MM.1S (cell line): ENCODE results near the gene RBKS.
"Not testable (repeated sequence)": the region's sequence is repeated elsewhere in the genome, so short reads cannot be mapped to it uniquely, and the experiment has no call there.

ENCODE experiments used
- DNase-seq: peaks from one replicate; pipeline ENCODE4 v3.0.0-alpha.2; 2015
- H2AFZ ChIP-seq: fragments of 300-600 bp; sonication (generic); 2 replicates; pipeline ENCODE4 v1.6.0; 2016; ENCODE audit warnings: antibody characterized with exemption, low read length
- H3F3A ChIP-seq: fragments of 300-600 bp; sonication (generic); 2 replicates; pipeline ENCODE4 v1.6.1; 2016; ENCODE audit warnings: mild to moderate bottlenecking, antibody characterized with exemption, low read length, moderate library complexity, mixed read lengths; ENCODE audit not compliant: insufficient read depth
- H3K27ac ChIP-seq: fragments of 300-600 bp; sonication (generic); 2 replicates; pipeline ENCODE4 v1.5.1; 2016; ENCODE audit warnings: mild to moderate bottlenecking, low read length
- H3K27me3 ChIP-seq: fragments of 300-600 bp; sonication (generic); replicated peaks from 2 replicates; pipeline ENCODE4 v1.6.0; 2016; ENCODE audit warnings: low read length; ENCODE audit not compliant: insufficient read depth
- H3K36me3 ChIP-seq: fragments of 300-600 bp; sonication (generic); replicated peaks from 2 replicates; pipeline ENCODE4 v1.6.1; 2016; ENCODE audit warnings: mild to moderate bottlenecking, low read length, mixed read lengths; ENCODE audit not compliant: insufficient read depth
- H3K4me1 ChIP-seq: fragments of 300-600 bp; sonication (generic); 2 replicates; pipeline ENCODE4 v1.6.1; 2016; ENCODE audit warnings: low read length, mixed read lengths
- H3K4me2 ChIP-seq: fragments of 300-600 bp; sonication (generic); 2 replicates; pipeline ENCODE4 v1.6.0; 2016; ENCODE audit warnings: low read depth, low read length
- H3K4me3 ChIP-seq: fragments of 300-600 bp; sonication (generic); 2 replicates; pipeline ENCODE4 v1.5.1; 2016; ENCODE audit warnings: low read length, mixed read lengths
- H3K79me2 ChIP-seq: fragments of 300-600 bp; sonication (generic); 2 replicates; pipeline ENCODE4 v1.6.1; 2016; ENCODE audit warnings: mixed run types, low read length, mixed read lengths
- H3K9ac ChIP-seq: fragments of 300-600 bp; sonication (generic); 2 replicates; pipeline ENCODE4 v1.6.1; 2016; ENCODE audit warnings: low read length, mixed read lengths
- H3K9me2 ChIP-seq: fragments of 300-600 bp; sonication (generic); replicated peaks from 2 replicates; pipeline ENCODE4 v1.6.1; 2016; ENCODE audit warnings: mild to moderate bottlenecking, low read length, mixed read lengths; ENCODE audit not compliant: insufficient read depth
- H3K9me3 ChIP-seq: fragments of 300-600 bp; sonication (generic); replicated peaks from 2 replicates; pipeline ENCODE4 v1.6.1; 2016; ENCODE audit warnings: mild to moderate bottlenecking, low read length, mixed read lengths; ENCODE audit not compliant: insufficient read depth
- H4K20me1 ChIP-seq: fragments of 300-600 bp; sonication (generic); 2 replicates; pipeline ENCODE4 v1.6.1; 2016; ENCODE audit warnings: mild to moderate bottlenecking, low read length, moderate library complexity, mixed read lengths; ENCODE audit not compliant: insufficient read depth
- EZH2 ChIP-seq: fragments of 300-600 bp; sonication (generic); optimal IDR thresholded peaks from 2 replicates; pipeline ENCODE3; 2017; ENCODE audit warnings: low read depth, mild to moderate bottlenecking, antibody characterized with exemption, low read length, mixed read lengths
- EZH2phosphoT487 ChIP-seq: fragments of 300-600 bp; sonication (generic); IDR thresholded peaks from 2 replicates; pipeline ENCODE4 v1.6.1; 2018; ENCODE audit warnings: antibody characterized with exemption, low read length
- TF ChIP-seq, protein P1 (sequence below): fragments of 300-600 bp; sonication (generic); IDR thresholded peaks from 2 replicates; pipeline ENCODE4 v1.5.1; 2016; ENCODE audit warnings: antibody characterized with exemption, low read length, mixed read lengths

The RBKS gene

DNA sequence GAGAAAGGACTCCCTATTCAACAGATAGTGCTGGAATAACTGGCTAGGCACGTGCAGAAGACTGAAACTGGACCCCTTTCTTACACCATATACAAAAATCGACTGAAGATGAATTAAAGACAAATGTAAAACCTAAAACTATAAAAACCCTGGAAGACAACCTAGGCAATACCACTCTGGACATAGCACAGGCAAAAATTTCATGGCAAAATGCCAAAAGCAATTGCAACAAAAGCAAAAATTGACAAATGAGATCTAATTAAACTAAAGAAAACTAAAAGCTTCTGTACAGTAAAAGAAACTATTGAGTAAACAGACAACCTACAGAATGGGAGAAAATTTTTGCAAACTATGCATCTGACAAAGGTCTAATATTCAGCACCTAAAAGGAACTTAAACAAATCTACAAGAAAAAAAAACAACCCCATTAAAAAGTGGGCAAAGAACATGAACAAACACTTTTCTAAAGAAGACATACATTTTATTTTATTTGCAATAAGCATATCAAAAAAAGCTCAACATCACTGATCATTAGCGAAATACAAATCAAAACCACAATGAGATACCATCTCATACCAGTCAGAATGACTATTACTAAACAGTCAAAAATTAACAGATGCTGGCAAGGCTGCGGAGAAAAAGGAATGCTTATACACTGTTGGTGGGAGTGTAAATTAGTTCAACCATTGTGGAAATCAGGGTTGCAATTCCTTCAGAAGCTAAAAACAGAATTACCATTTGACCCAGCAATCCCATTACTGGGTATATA lies 8.2 kb downstream of the RBKS start:
- not testable (repeated sequence) for H3K4me1 ChIP-seq, H3K9me3 ChIP-seq, H3K9me2 ChIP-seq, H3K4me3 ChIP-seq, H3K27me3 ChIP-seq, H2AFZ ChIP-seq, DNase-seq, H3K4me2 ChIP-seq, H3F3A ChIP-seq, H3K79me2 ChIP-seq, H3K27ac ChIP-seq, H4K20me1 ChIP-seq, H3K36me3 ChIP-seq, H3K9ac ChIP-seq

DNA sequence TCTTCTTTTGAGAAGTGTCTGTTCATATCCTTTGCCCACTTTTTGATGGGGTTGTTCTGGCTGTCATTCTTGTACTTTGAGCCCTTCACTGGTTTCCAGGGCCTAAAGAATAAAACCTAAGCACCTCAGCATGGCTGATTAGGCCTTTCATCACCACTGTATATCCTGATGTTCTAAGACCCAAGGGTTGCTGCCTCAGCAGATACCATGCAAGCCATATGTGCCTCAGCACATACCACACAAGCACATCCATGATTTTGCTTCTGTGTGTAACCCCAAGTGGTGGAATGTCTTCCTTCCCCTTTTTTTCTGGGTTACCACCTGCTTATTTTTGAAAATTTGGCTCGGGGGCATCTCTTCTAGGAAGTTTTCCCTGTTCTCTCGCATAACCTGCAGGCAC lies 11.4 kb downstream of the RBKS start:
- no peaks in the 10 kb centered on the region for H3K9me2 ChIP-seq
- H3K9me3 ChIP-seq: no peaks in the 10 kb centered on the region
- TF ChIP-seq, protein P1, sequence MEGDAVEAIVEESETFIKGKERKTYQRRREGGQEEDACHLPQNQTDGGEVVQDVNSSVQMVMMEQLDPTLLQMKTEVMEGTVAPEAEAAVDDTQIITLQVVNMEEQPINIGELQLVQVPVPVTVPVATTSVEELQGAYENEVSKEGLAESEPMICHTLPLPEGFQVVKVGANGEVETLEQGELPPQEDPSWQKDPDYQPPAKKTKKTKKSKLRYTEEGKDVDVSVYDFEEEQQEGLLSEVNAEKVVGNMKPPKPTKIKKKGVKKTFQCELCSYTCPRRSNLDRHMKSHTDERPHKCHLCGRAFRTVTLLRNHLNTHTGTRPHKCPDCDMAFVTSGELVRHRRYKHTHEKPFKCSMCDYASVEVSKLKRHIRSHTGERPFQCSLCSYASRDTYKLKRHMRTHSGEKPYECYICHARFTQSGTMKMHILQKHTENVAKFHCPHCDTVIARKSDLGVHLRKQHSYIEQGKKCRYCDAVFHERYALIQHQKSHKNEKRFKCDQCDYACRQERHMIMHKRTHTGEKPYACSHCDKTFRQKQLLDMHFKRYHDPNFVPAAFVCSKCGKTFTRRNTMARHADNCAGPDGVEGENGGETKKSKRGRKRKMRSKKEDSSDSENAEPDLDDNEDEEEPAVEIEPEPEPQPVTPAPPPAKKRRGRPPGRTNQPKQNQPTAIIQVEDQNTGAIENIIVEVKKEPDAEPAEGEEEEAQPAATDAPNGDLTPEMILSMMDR: no peak
- TF ChIP-seq EZH2phosphoT487: no peak
- TF ChIP-seq EZH2: no peak
- no peaks in the 10 kb centered on the region for H3K4me1 ChIP-seq
- no peaks in the 10 kb centered on the region for H3K27me3 ChIP-seq
- no peaks in the 10 kb centered on the region for H4K20me1 ChIP-seq
- no peaks in the 10 kb centered on the region for H3K79me2 ChIP-seq
- H2AFZ ChIP-seq: no peak overlapping the region
- no peak overlapping the region for H3K9ac ChIP-seq
- H3F3A ChIP-seq: no peaks in the 10 kb centered on the region
- no peak overlapping the region for H3K27ac ChIP-seq
- H3K4me2 ChIP-seq: no peak overlapping the region
- no peak for DNase-seq
- H3K36me3 ChIP-seq: no peaks in the 10 kb centered on the region
- no peak overlapping the region for H3K4me3 ChIP-seq

DNA sequence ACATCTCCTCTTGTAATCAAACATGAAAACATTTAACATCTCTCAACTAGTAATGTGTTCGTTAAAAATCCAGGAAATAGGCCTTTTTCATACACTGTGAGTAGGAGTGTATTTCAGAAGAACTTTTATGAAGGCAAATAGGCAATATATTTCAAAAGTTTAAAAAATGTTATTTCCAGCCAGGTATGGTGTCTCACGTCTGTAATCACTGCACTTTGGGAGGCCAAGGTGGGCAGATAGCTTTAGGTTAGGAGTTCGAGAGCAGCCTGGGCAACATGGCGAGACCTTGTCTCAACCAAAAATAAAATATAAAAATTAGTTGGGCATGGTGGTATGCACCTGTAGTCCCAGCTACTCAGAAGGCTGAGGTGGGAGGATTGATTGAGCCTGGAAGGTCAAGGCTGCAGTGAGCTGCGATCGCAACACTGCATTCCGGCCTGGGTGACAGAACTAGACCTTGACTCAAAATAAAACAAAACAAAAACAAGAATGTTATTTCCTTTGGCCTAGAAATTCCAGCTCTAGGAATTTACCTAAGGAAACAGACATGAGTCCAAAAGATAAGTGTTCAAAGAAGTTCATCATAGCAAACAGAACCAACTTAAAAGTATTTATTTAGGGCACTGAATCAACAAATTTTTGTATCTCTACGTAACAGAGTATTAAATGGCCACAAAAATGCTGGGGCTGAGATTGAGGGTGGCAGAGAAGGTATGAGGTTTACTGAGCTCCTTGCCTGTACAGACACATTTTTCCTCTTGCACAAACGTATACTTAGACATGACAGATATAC lies 14.9 kb downstream of the RBKS start:
- no peak overlapping the region for H3K9ac ChIP-seq
- H3K9me2 ChIP-seq: no peaks in the 10 kb centered on the region
- H3K4me1 ChIP-seq: no peaks in the 10 kb centered on the region
- H2AFZ ChIP-seq: no peak overlapping the region
- DNase-seq: no peak
- TF ChIP-seq, protein P1: no peak
- no peak for TF ChIP-seq EZH2phosphoT487
- H3K9me3 ChIP-seq: no peaks in the 10 kb centered on the region
- no peaks in the 10 kb centered on the region for H3F3A ChIP-seq
- no peaks in the 10 kb centered on the region for H3K36me3 ChIP-seq
- H3K4me2 ChIP-seq: no peak overlapping the region
- H3K79me2 ChIP-seq: no peaks in the 10 kb centered on the region
- no peaks in the 10 kb centered on the region for H3K27me3 ChIP-seq
- H4K20me1 ChIP-seq: no peaks in the 10 kb centered on the region
- H3K27ac ChIP-seq: no peak overlapping the region
- no peak overlapping the region for H3K4me3 ChIP-seq

DNA sequence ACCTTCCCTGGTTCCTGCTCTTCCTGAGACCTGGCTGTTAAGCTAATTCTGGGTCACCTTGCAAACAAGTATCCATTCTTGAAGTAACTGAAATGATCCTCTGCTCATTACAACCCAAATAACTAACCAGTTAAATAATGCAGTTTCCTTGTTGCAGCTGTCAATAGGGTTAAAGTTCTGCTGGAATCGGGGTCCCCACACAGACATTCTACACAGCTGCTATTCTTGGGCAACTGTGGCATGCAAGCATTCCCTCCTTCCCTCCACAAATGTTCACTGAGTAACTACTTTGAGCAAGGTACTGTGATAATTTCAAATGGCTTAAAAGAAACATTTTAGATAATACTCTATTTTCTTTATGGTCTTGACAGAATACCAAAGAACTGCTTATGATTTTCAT lies 17.1 kb downstream of the RBKS start:
- Histone ChIP-seq H3K4me3 (no peak overlapping the region), H3K9ac (no peak overlapping the region), H3F3A (no peaks in the 10 kb centered on the region), H2AFZ (no peak overlapping the region), H3K27me3 (no peaks in the 10 kb centered on the region), H3K27ac (no peak overlapping the region), H3K4me2 (no peak overlapping the region), H3K9me2 (no peaks in the 10 kb centered on the region), H4K20me1 (no peaks in the 10 kb centered on the region), H3K4me1 (no peaks in the 10 kb centered on the region), H3K36me3 (no peaks in the 10 kb centered on the region), H3K79me2 (no peaks in the 10 kb centered on the region), H3K9me3 (no peaks in the 10 kb centered on the region)
- DNase-seq: no peak
- TF ChIP-seq EZH2phosphoT487: no peak
- TF ChIP-seq, protein P1: no peak
- no peak for TF ChIP-seq EZH2
